GM18502 (cell line): ENCODE data around the gene SELPLG.
"Not testable (repeated sequence)": the region's sequence is repeated elsewhere in the genome, so short reads cannot be mapped to it uniquely, and the experiment has no call there.

Source experiments
- ATAC-seq: cut with Tn5 transposase; IDR thresholded peaks from one replicate; pipeline ENCODE4 v1.9.1; 2021; ENCODE audit warnings: mild to moderate bottlenecking; ENCODE audit not compliant: unreplicated experiment, poor library complexity

SELPLG gene

DNA sequence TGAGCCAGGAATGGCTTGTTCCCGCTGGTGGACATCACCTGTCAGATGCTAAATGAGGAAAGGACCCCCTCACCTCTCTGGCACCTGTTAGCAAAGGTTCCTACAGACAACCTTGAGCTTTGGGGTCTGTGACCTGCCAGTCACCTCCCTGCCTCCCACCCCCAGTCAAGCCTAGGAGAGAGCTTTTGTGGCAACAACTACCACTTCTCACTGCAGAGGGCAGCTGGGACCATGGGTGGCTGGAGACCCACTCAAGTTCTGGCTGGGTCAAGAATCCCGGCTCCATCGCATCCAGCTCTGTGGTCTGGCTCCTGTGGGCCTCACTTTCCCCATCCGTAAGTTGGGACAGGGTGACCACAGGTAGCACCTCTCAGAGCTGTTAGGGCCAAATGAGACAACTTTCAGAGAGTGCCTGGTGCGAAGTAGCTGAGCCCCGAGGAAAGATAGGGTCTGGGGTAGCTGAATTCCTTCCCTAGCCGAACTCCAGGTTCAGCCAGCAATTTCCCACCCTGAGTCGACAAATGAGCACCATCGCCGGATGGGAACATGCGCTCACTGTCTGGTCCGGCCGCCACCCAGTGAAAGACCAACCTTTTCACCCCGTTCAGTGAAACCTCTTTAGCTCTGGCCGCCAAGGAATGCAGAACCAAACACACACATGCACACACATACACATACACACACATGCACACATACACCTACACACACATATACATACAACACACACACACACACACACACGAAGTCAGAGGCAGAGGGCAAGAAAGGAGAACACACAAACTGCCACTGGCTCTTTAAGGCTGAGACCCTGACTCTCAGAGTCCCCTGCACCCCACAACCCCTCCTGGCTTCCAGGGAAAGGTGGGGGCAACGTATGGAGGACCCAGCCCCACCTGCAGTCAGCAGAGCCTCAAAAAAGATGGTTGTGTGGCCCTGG lies 37.7 kb downstream of the SELPLG start:
- ATAC-seq = no peak

DNA sequence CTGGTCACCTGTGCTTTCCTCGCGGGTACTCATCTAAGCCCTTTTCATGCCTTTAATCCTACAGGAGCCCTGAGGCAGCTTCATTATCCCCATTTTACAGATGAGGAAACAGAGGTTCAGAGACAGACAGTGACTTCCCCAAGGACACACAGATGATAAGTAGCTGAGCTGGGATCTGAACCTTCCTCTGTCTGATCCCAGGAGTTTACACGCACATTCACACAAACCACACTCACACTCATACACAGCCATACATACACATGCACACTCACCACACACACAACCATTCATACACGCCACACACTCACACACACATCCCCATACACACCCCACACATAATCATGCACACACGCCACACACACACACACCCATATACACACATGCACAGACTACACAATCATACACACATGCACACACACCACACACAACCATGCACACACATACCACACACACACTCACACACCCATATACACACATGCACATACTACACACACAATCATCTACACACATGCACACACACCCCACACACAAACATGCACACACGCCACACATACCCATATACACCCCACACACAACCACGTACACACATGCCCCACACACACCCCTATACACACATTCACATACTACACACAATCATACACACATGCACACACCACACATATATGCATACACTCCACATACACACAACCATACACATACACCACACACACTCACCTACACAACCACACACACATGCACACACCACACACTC lies 38.6 kb downstream of the SELPLG start:
- ATAC-seq = no peak

GRCh38 chr12:108594323-108594903 lies 39.3 kb downstream of the SELPLG start:
- ATAC-seq = no peak

DNA sequence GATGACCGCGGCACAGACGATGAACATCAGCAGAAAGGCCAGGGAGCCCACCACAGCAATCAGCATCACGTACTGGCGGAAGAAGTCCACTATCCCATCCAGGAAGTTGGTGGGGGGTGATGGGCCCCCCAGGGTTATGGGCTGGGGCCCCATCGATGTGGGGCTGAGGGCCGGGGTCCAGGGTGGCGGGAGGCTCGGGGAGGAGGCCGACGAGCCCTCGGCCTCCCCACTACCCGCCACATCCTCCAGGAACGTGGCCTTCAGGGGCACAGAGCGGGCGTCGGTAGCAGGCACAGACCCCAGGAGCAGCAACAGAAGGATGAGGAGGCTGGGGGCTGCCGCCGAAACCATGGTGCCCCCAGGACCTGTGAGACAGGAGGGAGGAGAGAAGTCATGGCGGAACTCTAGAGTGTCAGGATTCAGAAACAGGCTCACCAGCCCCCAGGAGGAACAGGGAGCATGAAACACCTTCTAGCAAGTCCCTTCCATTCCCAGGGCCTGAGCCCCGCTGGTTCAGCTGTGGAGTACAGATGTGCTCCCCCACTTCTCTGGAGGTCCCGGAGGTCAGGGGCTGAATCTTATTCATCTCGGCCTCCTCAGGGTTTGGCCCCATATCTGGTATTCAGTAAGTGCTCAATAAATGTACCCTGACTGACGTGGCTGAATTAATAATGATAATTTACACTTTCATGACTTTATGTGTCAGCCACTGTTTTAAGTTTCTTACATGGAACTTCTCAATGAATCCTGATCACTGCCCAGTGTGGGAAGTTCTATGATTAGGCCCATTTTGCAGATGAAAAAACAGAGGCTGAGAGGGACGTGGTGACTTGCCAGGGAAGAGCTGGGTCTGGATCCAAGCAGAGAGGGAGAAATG lies 41.4 kb downstream of the SELPLG start:
- no peak for ATAC-seq

- no peak for ATAC-seq
These were observed 42.3 kb downstream of the SELPLG start for GRCh38 chr12:108591267-108591980.

GRCh38 chr12:108590463-108590862 lies 43.2 kb downstream of the SELPLG start:
- not testable (repeated sequence) for ATAC-seq

GRCh38 chr12:108589840-108590229 lies 43.9 kb downstream of the SELPLG start:
- no peak for ATAC-seq

GRCh38 chr12:108589028-108589839 lies 44.5 kb downstream of the SELPLG start:
- ATAC-seq = no peak

GRCh38 chr12:108587826-108588225 lies 45.9 kb downstream of the SELPLG start:
- ATAC-seq = no peak

DNA sequence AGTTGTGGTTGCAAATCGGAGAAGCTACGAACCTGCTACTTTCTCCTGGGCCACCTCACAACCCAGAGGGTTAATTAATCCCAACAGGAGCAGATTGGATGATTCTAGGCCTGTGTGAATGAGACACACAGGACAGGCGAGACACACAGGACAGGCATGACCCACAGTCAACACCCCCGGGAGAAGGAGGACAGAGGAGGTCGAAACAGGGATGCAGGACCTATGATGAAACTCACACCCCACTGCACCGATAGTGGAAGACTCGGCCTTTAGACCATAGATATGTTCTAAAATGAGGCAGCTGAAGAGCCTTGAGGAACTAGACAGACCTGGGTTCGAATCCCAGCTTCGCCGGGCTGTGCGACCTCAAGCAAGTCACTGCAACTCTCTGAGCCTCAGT lies 47.4 kb downstream of the SELPLG start:
- ATAC-seq = no peak

GRCh38 chr12:108585864-108586263 lies 47.8 kb downstream of the SELPLG start:
- ATAC-seq = no peak

DNA sequence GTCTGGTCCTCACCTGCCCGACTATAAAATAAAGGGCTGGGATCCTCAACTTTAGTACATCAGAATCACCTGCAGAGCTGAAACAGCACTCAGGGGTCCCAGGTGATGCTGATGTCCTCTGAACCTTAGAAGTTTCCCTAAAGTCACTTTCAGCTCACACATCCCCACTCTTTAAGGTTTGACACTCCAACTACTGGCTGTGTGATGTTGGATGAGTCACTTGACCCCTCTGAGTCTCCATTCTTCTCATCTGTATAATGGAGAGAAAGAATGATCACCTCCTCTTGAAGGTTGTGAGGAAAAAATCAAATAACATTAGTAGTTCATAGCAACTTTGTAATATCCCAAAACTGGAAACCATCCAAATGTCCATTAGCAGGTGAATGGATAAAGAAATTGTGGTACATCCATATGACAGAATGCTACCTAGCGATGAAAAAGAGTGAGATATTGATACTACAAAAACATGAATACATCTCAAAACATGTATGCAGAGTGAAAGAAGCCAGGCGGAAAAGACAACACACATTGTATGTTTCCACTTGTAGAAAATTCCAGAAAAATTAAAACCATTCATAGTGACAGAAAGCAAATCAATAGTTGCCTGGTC lies 49.1 kb downstream of the SELPLG start:
- ATAC-seq = no peak

- ATAC-seq = no peak
These were observed 49.7 kb downstream of the SELPLG start for GRCh38 chr12:108583991-108584390.

DNA sequence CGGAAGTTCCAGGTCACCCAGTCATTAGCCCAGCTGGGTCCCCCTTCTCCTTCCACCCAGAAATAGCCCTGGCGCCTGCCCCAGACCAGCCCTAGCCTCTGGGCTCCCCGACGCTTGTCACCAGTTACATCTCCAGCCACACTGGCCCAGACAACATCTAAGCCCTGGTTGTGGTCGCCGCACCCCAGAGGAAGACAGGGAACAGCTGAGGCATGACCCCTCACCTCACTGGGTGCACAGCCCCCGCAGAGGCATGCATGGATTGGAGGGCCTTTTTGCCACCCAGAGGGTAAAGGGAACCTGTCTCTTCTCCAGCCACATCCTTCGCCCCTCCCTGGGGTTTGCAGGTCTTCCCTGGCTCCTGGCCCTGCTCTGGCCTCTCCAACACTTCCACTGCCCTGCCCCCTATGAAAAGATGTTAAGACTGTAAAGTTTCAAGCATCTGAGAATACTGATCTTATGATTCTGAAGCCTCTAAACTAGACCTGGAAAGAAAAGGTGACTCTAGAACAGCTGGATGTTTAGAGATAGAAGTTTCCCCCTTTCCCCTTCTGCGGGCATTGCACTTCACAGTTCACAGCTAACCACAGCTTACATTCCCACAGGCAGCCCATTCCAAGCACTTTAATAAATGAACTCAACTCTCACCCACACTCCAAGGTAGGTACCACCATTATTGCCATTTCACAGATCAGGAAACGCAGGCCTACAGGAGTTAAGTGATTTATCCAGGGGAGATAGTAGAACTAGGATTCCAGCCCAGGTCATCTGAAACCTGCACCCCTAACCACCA lies 50.5 kb downstream of the SELPLG start:
- ATAC-seq = no peak

- no peak for ATAC-seq
These were observed 51.2 kb downstream of the SELPLG start for GRCh38 chr12:108582509-108582908.

GRCh38 chr12:108581311-108582227 lies 52.1 kb downstream of the SELPLG start:
- ATAC-seq = no peak
